Sigmoid colon (tissue), 4 donors: ENCODE results near the gene DUOXA1.
"Not testable (repeated sequence)": the region's sequence is repeated elsewhere in the genome, so short reads cannot be mapped to it uniquely, and the experiment has no call there.

Source experiments
- CTCF ChIP-seq, 4 experiments: fragments of 450-650 bp in 3 of 4; fragments of 200-600 bp in 1 of 4; IDR thresholded peaks; one replicate each; pipeline ENCODE4 v1.5.1; 2016 to 2019; ENCODE audit warnings: antibody characterized with exemption in 4 of 4, mild to moderate bottlenecking in 3 of 4, moderate library complexity in 2 of 4
- POLR2A ChIP-seq, 2 donors: fragments of 450-650 bp; IDR thresholded peaks; one replicate each; pipeline ENCODE4 v1.6.1; 2016; ENCODE audit warnings: antibody characterized with exemption in 2 of 2, mild to moderate bottlenecking in 2 of 2, moderate library complexity in 2 of 2
- POLR2AphosphoS5 ChIP-seq, 4 donors: sonication (generic); formaldehyde crosslinking; IDR thresholded peaks; one replicate each; pipeline ENCODE4 v1.6.1; 2017; ENCODE audit warnings: antibody characterized with exemption in 4 of 4

GRCh38 chr15:45079628-45080246 is 49.9 kb downstream of the DUOXA1 start:
- not testable (repeated sequence) for TF ChIP-seq CTCF, POLR2AphosphoS5, POLR2A (IDR thresholded peaks at IDR 0.05)
